Ishikawa (cell line): Measurements from ENCODE around the gene IGF2BP3.

Experiments used
- RAD21 ChIP-seq: IDR thresholded peaks from 2 replicates; pipeline ENCODE4 v1.6.1; 2012; ENCODE audit warnings: low read depth
- TF ChIP-seq, protein P1 (sequence below): IDR thresholded peaks from 2 replicates; pipeline ENCODE4 v1.6.1; 2012
- TF ChIP-seq, protein P2 (sequence below): IDR thresholded peaks from 2 replicates; pipeline ENCODE4 v1.6.1; 2012; ENCODE audit warnings: low read depth, mild to moderate bottlenecking

DNA sequence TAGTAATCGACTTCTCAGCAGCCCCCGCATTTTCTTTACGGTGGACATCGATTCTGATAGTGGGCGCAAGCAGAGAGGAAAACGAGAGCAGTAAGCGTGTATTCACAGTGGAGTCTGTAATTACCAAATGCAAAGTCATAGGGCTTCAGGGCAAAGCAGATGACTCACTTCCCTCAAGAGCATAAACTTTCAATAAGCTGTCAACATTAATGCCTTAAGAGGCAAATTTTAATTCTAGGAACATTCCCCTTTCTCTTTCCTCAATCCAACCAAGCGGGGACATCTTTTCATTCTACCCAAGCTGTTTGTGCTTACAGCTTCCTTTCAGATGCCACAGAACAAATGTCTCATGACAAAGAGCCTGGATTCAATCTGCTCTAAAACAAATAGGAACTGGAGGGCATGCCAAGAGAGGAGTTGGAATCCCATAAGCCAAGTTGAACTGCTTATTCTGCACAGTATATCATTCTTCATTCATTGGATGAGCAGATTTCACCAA, 122.6 kb downstream of the IGF2BP3 start:
- TF ChIP-seq RAD21 = no peak
- TF ChIP-seq, protein P1, sequence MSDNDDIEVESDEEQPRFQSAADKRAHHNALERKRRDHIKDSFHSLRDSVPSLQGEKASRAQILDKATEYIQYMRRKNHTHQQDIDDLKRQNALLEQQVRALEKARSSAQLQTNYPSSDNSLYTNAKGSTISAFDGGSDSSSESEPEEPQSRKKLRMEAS = no peak
- TF ChIP-seq, protein P2, sequence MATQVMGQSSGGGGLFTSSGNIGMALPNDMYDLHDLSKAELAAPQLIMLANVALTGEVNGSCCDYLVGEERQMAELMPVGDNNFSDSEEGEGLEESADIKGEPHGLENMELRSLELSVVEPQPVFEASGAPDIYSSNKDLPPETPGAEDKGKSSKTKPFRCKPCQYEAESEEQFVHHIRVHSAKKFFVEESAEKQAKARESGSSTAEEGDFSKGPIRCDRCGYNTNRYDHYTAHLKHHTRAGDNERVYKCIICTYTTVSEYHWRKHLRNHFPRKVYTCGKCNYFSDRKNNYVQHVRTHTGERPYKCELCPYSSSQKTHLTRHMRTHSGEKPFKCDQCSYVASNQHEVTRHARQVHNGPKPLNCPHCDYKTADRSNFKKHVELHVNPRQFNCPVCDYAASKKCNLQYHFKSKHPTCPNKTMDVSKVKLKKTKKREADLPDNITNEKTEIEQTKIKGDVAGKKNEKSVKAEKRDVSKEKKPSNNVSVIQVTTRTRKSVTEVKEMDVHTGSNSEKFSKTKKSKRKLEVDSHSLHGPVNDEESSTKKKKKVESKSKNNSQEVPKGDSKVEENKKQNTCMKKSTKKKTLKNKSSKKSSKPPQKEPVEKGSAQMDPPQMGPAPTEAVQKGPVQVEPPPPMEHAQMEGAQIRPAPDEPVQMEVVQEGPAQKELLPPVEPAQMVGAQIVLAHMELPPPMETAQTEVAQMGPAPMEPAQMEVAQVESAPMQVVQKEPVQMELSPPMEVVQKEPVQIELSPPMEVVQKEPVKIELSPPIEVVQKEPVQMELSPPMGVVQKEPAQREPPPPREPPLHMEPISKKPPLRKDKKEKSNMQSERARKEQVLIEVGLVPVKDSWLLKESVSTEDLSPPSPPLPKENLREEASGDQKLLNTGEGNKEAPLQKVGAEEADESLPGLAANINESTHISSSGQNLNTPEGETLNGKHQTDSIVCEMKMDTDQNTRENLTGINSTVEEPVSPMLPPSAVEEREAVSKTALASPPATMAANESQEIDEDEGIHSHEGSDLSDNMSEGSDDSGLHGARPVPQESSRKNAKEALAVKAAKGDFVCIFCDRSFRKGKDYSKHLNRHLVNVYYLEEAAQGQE = no peak
